ENCODE data around the gene INSM1. TPM values are rescaled to one million over a fixed set of nuclear protein-coding genes. Genes with fewer than 3 reads are reported as not detected.
A peak's percentile ranks its signal among the peaks of the same experiment; 100 is the strongest.

The INSM1 gene
- total and polyA plus RNA-seq, 2 experiments from 2014 or later: 0.55 to 1.2 TPM

- Histone ChIP-seq H3K79me2 (replicated peaks; ENCODE audit: insufficient read depth) (no peaks in the 10 kb centered on the region), H3K9me2 (ENCODE audit: insufficient read depth) (no peaks in the 10 kb centered on the region), H3F3A (replicated peaks; ENCODE audit: low read depth) (no peaks in the 10 kb centered on the region; the same call in 1 of the 2 replicates), H2AFZ (no peak overlapping the region), H3K36me3 (ENCODE audit: insufficient read depth) (no peaks in the 10 kb centered on the region), H3K27me3 (ENCODE audit: insufficient read depth) (no peaks in the 10 kb centered on the region), H3K4me1 (ENCODE audit: insufficient read depth) (peaks cover 29% of the 10 kb centered on the region), H4K20me1 (replicated peaks; ENCODE audit: insufficient read depth) (no peaks in the 10 kb centered on the region), H3K27ac (ENCODE audit: low read depth) (no peak overlapping the region), H3K4me2 (no peak overlapping the region), H3K4me3 (no peak overlapping the region)
- H3K27me3 Mint-ChIP-seq (ENCODE audit: insufficient read depth, low read depth, poor library complexity): peaks cover 3% of the 10 kb centered on the region
- H3K4me3 Mint-ChIP-seq: no peak overlapping the region
- no peaks in the 10 kb centered on the region for H3K36me3 Mint-ChIP-seq (ENCODE audit: low read depth)
- DNase-seq (ENCODE audit: low spot score): peak; percentile 46
- H3K4me1 Mint-ChIP-seq: peaks cover 59% of the 10 kb centered on the region
- ATAC-seq: 0 out of 3 replicates have a peak, but pooled peaks have one; percentile 16
- H3K9me3 Mint-ChIP-seq: no peaks in the 10 kb centered on the region
- H3K27ac Mint-ChIP-seq: no peak overlapping the region
- TF ChIP-seq EZH2phosphoT487 (IDR thresholded peaks at IDR 0.05; ENCODE audit: unreplicated experiment) (no peak), CTCF (conservative IDR thresholded peaks at IDR 0.05; ENCODE audit: low read depth in 2 of 2) (peak; percentile 67)
Observed at GRCh38 chr20:20407891-20408805, 40.2 kb downstream of the INSM1 start.

GRCh38 chr20:20409331-20409730, 41.4 kb downstream of the INSM1 start:
- ATAC-seq (no peak), DNase-seq (ENCODE audit: low spot score) (no peak)
- Histone ChIP-seq H3K27ac (ENCODE audit: low read depth) (no peak overlapping the region), H3K4me3 (no peak overlapping the region), H3K9me2 (ENCODE audit: insufficient read depth) (no peaks in the 10 kb centered on the region), H3K4me2 (no peak overlapping the region), H3K79me2 (replicated peaks; ENCODE audit: insufficient read depth) (no peaks in the 10 kb centered on the region), H2AFZ (no peak overlapping the region), H3K36me3 (ENCODE audit: insufficient read depth) (no peaks in the 10 kb centered on the region), H3K4me1 (ENCODE audit: insufficient read depth) (peaks cover 32% of the 10 kb centered on the region), H3K27me3 (ENCODE audit: insufficient read depth) (no peaks in the 10 kb centered on the region), H4K20me1 (replicated peaks; ENCODE audit: insufficient read depth) (no peaks in the 10 kb centered on the region), H3F3A (replicated peaks; ENCODE audit: low read depth) (no peaks in the 10 kb centered on the region; the same call in 1 of the 2 replicates)
- Mint-ChIP-seq H3K4me3 (no peak overlapping the region), H3K9me3 (no peaks in the 10 kb centered on the region), H3K27me3 (ENCODE audit: insufficient read depth, low read depth, poor library complexity) (peaks cover 2% of the 10 kb centered on the region), H3K27ac (no peak overlapping the region), H3K36me3 (ENCODE audit: low read depth) (no peaks in the 10 kb centered on the region), H3K4me1 (peaks cover 63% of the 10 kb centered on the region)
- TF ChIP-seq NANOG (IDR thresholded peaks at IDR 0.05; ENCODE audit: borderline replicate concordance): no peak
- no peak for TF ChIP-seq ZNF331 (CRISPR knock-in tag; IDR thresholded peaks at IDR 0.05; ENCODE audit: low read depth)

DNA sequence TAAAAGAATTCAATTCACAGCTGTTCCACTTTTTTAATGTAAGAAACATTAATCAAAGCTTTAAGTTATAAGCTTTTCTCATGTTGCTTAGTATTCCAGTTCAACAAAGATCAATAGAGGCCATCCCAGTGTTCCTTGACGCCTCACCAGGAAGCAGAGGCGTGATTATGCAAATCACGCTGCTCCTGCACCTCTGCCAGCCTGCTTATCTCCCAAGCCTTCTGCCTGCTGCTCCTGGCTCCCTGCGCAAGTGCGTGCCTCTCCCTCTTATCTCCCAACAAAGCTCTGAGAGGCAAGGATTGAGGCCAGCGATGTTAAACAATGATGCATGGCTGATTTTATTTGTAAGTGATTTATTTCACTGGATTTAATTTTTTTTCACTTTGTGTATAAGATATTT, 42.8 kb downstream of the INSM1 start:
- H3K27ac Mint-ChIP-seq: no peak overlapping the region

More for the DNA sequence above, 42.8 kb downstream of the INSM1 start:
- peak overlapping the region; percentile 64 for H3K4me2 ChIP-seq
- no peaks in the 10 kb centered on the region for H3K9me2 ChIP-seq (ENCODE audit: insufficient read depth)
- no peaks in the 10 kb centered on the region; the same call in 1 of the 2 replicates for H3F3A ChIP-seq (replicated peaks; ENCODE audit: low read depth)
- H3K4me3 Mint-ChIP-seq: peak overlapping the region; percentile 45
- peak; percentile 96 for ATAC-seq
- H3K27me3 ChIP-seq (ENCODE audit: insufficient read depth): no peaks in the 10 kb centered on the region
- H3K27ac ChIP-seq (ENCODE audit: low read depth): no peak overlapping the region
- no peak overlapping the region for H3K4me3 ChIP-seq
- TF ChIP-seq CTCF (conservative IDR thresholded peaks at IDR 0.05; ENCODE audit: low read depth in 2 of 2): no peak
- no peak for TF ChIP-seq CREB1 (CRISPR knock-in tag; IDR thresholded peaks at IDR 0.05; ENCODE audit: low read depth)
- no peak for TF ChIP-seq STAT1 (IDR thresholded peaks at IDR 0.05; ENCODE audit: unreplicated experiment)
- no peaks in the 10 kb centered on the region for H3K79me2 ChIP-seq (replicated peaks; ENCODE audit: insufficient read depth)
- no peaks in the 10 kb centered on the region for H3K9me3 Mint-ChIP-seq
- no peaks in the 10 kb centered on the region for H4K20me1 ChIP-seq (replicated peaks; ENCODE audit: insufficient read depth)
- H3K36me3 Mint-ChIP-seq (ENCODE audit: low read depth): no peaks in the 10 kb centered on the region
- DNase-seq (ENCODE audit: low spot score): peak; percentile 76
- H3K4me1 Mint-ChIP-seq: peaks cover 64% of the 10 kb centered on the region
- H3K36me3 ChIP-seq (ENCODE audit: insufficient read depth): no peaks in the 10 kb centered on the region
- H2AFZ ChIP-seq: no peak overlapping the region
- peaks cover 32% of the 10 kb centered on the region for H3K4me1 ChIP-seq (ENCODE audit: insufficient read depth)
- peaks cover 2% of the 10 kb centered on the region for H3K27me3 Mint-ChIP-seq (ENCODE audit: insufficient read depth, low read depth, poor library complexity)

Data from GM23338 (cell line).